ENCODE data around the gene RET.

The RET gene

GRCh38 chr10:43137717-43138020 is 60.8 kb downstream of the RET start (continued):
- no peak for TF ChIP-seq TSHZ1 (tag by site-specific recombination; IDR thresholded peaks at IDR 0.05; ENCODE audit: borderline replicate concordance)
- no peak for TF ChIP-seq BCL11A (tag by site-specific recombination; IDR thresholded peaks at IDR 0.05; ENCODE audit: low read depth)
- TF ChIP-seq ZNF521 (tag by site-specific recombination; IDR thresholded peaks at IDR 0.05), result no peak
- TF ChIP-seq INSM2 (tag by site-specific recombination; IDR thresholded peaks at IDR 0.05), result no peak
- peak; percentile 57; the same call in 1 of the 2 replicates for TF ChIP-seq KLF17 (tag by site-specific recombination; IDR thresholded peaks at IDR 0.05)
- TF ChIP-seq ZNF292 (tag by site-specific recombination; IDR thresholded peaks at IDR 0.05; ENCODE audit: borderline replicate concordance, low read depth), result no peak
- no peak for TF ChIP-seq ZNF600 (tag by site-specific recombination; IDR thresholded peaks at IDR 0.05)
- TF ChIP-seq ZNF518A (tag by site-specific recombination; conservative IDR thresholded peaks at IDR 0.05; ENCODE audit: low read depth), result no peak
- peak; percentile 21; the same call in 1 of the 2 replicates for TF ChIP-seq GLIS2 (tag by site-specific recombination; IDR thresholded peaks at IDR 0.05)
- TF ChIP-seq, protein P1, sequence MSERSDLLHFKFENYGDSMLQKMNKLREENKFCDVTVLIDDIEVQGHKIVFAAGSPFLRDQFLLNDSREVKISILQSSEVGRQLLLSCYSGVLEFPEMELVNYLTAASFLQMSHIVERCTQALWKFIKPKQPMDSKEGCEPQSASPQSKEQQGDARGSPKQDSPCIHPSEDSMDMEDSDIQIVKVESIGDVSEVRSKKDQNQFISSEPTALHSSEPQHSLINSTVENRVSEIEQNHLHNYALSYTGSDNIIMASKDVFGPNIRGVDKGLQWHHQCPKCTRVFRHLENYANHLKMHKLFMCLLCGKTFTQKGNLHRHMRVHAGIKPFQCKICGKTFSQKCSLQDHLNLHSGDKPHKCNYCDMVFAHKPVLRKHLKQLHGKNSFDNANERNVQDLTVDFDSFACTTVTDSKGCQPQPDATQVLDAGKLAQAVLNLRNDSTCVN (tag by site-specific recombination; optimal IDR thresholded peaks at IDR 0.05), result no peak
- peak; percentile 95; the same call in 1 of the 2 replicates for TF ChIP-seq ZBTB20 (tag by site-specific recombination; IDR thresholded peaks at IDR 0.05)
- no peak for TF ChIP-seq IKZF3 (tag by site-specific recombination; IDR thresholded peaks at IDR 0.05)
- TF ChIP-seq, protein P2, sequence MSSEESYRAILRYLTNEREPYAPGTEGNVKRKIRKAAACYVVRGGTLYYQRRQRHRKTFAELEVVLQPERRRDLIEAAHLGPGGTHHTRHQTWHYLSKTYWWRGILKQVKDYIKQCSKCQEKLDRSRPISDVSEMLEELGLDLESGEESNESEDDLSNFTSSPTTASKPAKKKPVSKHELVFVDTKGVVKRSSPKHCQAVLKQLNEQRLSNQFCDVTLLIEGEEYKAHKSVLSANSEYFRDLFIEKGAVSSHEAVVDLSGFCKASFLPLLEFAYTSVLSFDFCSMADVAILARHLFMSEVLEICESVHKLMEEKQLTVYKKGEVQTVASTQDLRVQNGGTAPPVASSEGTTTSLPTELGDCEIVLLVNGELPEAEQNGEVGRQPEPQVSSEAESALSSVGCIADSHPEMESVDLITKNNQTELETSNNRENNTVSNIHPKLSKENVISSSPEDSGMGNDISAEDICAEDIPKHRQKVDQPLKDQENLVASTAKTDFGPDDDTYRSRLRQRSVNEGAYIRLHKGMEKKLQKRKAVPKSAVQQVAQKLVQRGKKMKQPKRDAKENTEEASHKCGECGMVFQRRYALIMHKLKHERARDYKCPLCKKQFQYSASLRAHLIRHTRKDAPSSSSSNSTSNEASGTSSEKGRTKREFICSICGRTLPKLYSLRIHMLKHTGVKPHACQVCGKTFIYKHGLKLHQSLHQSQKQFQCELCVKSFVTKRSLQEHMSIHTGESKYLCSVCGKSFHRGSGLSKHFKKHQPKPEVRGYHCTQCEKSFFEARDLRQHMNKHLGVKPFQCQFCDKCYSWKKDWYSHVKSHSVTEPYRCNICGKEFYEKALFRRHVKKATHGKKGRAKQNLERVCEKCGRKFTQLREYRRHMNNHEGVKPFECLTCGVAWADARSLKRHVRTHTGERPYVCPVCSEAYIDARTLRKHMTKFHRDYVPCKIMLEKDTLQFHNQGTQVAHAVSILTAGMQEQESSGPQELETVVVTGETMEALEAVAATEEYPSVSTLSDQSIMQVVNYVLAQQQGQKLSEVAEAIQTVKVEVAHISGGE (tag by site-specific recombination; conservative IDR thresholded peaks at IDR 0.05; ENCODE audit: low read depth), result no peak

Measured in HEK293 (cell line).